IMR-90 (cell line): ENCODE data around the gene GRIN2A. TPM values are rescaled to one million over a fixed set of nuclear protein-coding genes. Genes with fewer than 3 reads are reported as not detected.

Experiments used
- ATAC-seq: fragments of 200-7000 bp; cut with Tn5 transposase; 2 replicates; pipeline ENCODE4 v1.9.1; 2020; ENCODE audit warnings: low read depth, mild to moderate bottlenecking, moderate library complexity
- BruUV-seq: library from RNA; stranded (reverse); fragments of 400-500 nt; replicated peaks from 2 replicates; lab custom pipeline; 2021; lab: Mats Ljungman, UMichigan
- CTCF ChIA-PET: fragments of 300-600 bp; formaldehyde crosslinking; extraction: SDS; loops from one replicate; lab custom pipeline; 2021; ENCODE audit warnings: antibody characterized with exemption; lab: Yijun Ruan, JAX
- POLR2A ChIA-PET: fragments of 300-600 bp; sonication (Branson Sonifier 250); formaldehyde crosslinking; loops from one replicate; lab custom pipeline; 2022; ENCODE audit warnings: antibody characterized with exemption; ENCODE audit not compliant: unreplicated experiment; lab: Charles Lee
- DNase-seq: peaks from one replicate; pipeline ENCODE4 v3.0.0; 2013
- H2AFZ ChIP-seq: replicated peaks from 2 replicates; pipeline ENCODE3; 2013; ENCODE audit warnings: low read length, mild to moderate bottlenecking; ENCODE audit not compliant: poor library complexity
- H2AK5ac ChIP-seq: 2 replicates; pipeline ENCODE4 v1.6.1; 2013; ENCODE audit warnings: low read depth, low read length, inconsistent platforms
- H2AK9ac ChIP-seq: replicated peaks from 2 replicates; pipeline ENCODE3; 2013; ENCODE audit warnings: mild to moderate bottlenecking, low read depth, low read length, moderate library complexity; ENCODE audit not compliant: poor library complexity
- H2BK120ac ChIP-seq: 2 replicates; pipeline ENCODE4 v1.6.1; 2013; ENCODE audit warnings: low read depth, low read length, inconsistent platforms
- H2BK15ac ChIP-seq: 3 replicates; pipeline ENCODE4 v1.6.1; 2013; ENCODE audit warnings: low read depth, low read length, inconsistent platforms
- H2BK20ac ChIP-seq: 2 replicates; pipeline ENCODE4 v1.6.1; 2013; ENCODE audit warnings: low read depth, mild to moderate bottlenecking, inconsistent platforms, low read length, moderate library complexity
- H2BK5ac ChIP-seq: 2 replicates; pipeline ENCODE4 v1.6.1; 2013; ENCODE audit warnings: mild to moderate bottlenecking, low read depth, low read length, inconsistent platforms; ENCODE audit not compliant: poor library complexity, severe bottlenecking
- H3K14ac ChIP-seq: replicated peaks from 2 replicates; pipeline ENCODE4 v1.6.1; 2013; ENCODE audit warnings: low read depth, low read length, inconsistent platforms
- H3K18ac ChIP-seq: 2 replicates; pipeline ENCODE4 v1.6.1; 2013; ENCODE audit warnings: low read depth, low read length, control low read depth
- H3K23ac ChIP-seq: 2 replicates; pipeline ENCODE4 v1.6.1; 2013; ENCODE audit warnings: low read depth, low read length, inconsistent platforms
- H3K27ac ChIP-seq: 2 replicates; pipeline ENCODE4 v1.5.1; 2013; ENCODE audit warnings: mild to moderate bottlenecking, control low read depth, low read length; ENCODE audit not compliant: insufficient read depth
- H3K27me3 ChIP-seq: 2 replicates; pipeline ENCODE4 v1.6.1; 2013; ENCODE audit warnings: low read length; ENCODE audit not compliant: control insufficient read depth, insufficient read depth
- H3K36me3 ChIP-seq: 2 replicates; pipeline ENCODE4 v1.6.1; 2013; ENCODE audit warnings: low read length, mixed read lengths; ENCODE audit not compliant: control insufficient read depth, insufficient read depth
- H3K4ac ChIP-seq: 2 replicates; pipeline ENCODE4 v1.6.1; 2013; ENCODE audit warnings: low read depth, low read length, inconsistent platforms
- H3K4me1 ChIP-seq: 2 replicates; pipeline ENCODE4 v1.6.1; 2013; ENCODE audit warnings: low read length, mixed read lengths; ENCODE audit not compliant: control insufficient read depth, insufficient read depth
- H3K4me2 ChIP-seq: 2 replicates; pipeline ENCODE4 v1.6.1; 2013; ENCODE audit warnings: low read depth, mild to moderate bottlenecking, control low read depth, low read length, moderate library complexity
- H3K4me3 ChIP-seq: 2 replicates; pipeline ENCODE4 v1.5.1; 2013; ENCODE audit warnings: low read depth, mild to moderate bottlenecking, control low read depth, low read length, moderate library complexity; ENCODE audit not compliant: insufficient read depth
- H3K56ac ChIP-seq: 2 replicates; pipeline ENCODE4 v1.6.1; 2013; ENCODE audit warnings: low read length, inconsistent platforms; ENCODE audit not compliant: insufficient read depth; ENCODE audit errors: extremely low read depth
- H3K79me1 ChIP-seq, 2 experiments: 2 replicates each; pipeline ENCODE4 v1.6.1; 2013; ENCODE audit warnings: low read length in 2 of 2, inconsistent platforms in 1 of 2, low read depth in 1 of 2
- H3K9ac ChIP-seq: 2 replicates; pipeline ENCODE4 v1.6.1; 2013; ENCODE audit warnings: low read depth, low read length, control low read depth
- H3K9me1 ChIP-seq: 2 replicates; pipeline ENCODE4 v1.6.1; 2013; ENCODE audit warnings: low read length, inconsistent platforms; ENCODE audit not compliant: insufficient read depth
- H3K9me3 ChIP-seq: 2 replicates; pipeline ENCODE4 v1.6.1; 2013; ENCODE audit warnings: low read length; ENCODE audit not compliant: control insufficient read depth, insufficient read depth
- H4K20me1 ChIP-seq: 2 replicates; pipeline ENCODE4 v1.6.1; 2013; ENCODE audit warnings: low read length, inconsistent platforms; ENCODE audit not compliant: insufficient read depth
- H4K5ac ChIP-seq: 2 replicates; pipeline ENCODE4 v1.6.1; 2013; ENCODE audit warnings: mild to moderate bottlenecking, low read depth, low read length, control low read depth
- H4K8ac ChIP-seq, 2 experiments: 2 replicates each; pipeline ENCODE4 v1.6.1; 2013; ENCODE audit warnings: low read depth in 2 of 2, low read length in 2 of 2, control low read depth in 1 of 2, inconsistent platforms in 1 of 2
- H4K91ac ChIP-seq: 2 replicates; pipeline ENCODE4 v1.6.1; 2013; ENCODE audit warnings: low read depth, low read length, inconsistent platforms; ENCODE audit not compliant: insufficient read depth
- BHLHE40 ChIP-seq: fragments of 150-350 bp; IDR thresholded peaks from 2 replicates; pipeline ENCODE4 v1.6.1; 2016; ENCODE audit warnings: mild to moderate bottlenecking, low read depth, low read length
- CEBPB ChIP-seq: IDR thresholded peaks from 2 replicates; pipeline ENCODE4 v1.6.1; 2012; ENCODE audit warnings: low read depth, low read length, improper control_type of control experiment
- CHD1 ChIP-seq: IDR thresholded peaks from 2 replicates; pipeline ENCODE4 v1.6.1; 2012; ENCODE audit warnings: low read depth, low read length, improper control_type of control experiment
- FOS ChIP-seq: fragments of 150-350 bp; IDR thresholded peaks from 2 replicates; pipeline ENCODE4 v1.6.1; 2016; ENCODE audit warnings: low read depth, low read length
- MAFK ChIP-seq: IDR thresholded peaks from 2 replicates; pipeline ENCODE4 v1.6.1; 2012; ENCODE audit warnings: low read depth, low read length, improper control_type of control experiment
- MAZ ChIP-seq: IDR thresholded peaks from 2 replicates; pipeline ENCODE4 v1.6.1; 2012; ENCODE audit warnings: low read depth, mild to moderate bottlenecking, low read length, improper control_type of control experiment, moderate library complexity, borderline replicate concordance
- MXI1 ChIP-seq: IDR thresholded peaks from 2 replicates; pipeline ENCODE4 v1.6.1; 2012; ENCODE audit warnings: low read depth, mild to moderate bottlenecking, low read length, moderate library complexity, borderline replicate concordance
- RAD21 ChIP-seq: IDR thresholded peaks from 2 replicates; pipeline ENCODE4 v1.6.1; 2012; ENCODE audit warnings: low read length, improper control_type of control experiment
- RCOR1 ChIP-seq: IDR thresholded peaks from 2 replicates; pipeline ENCODE4 v1.6.1; 2012; ENCODE audit warnings: mild to moderate bottlenecking, low read length, improper control_type of control experiment; ENCODE audit not compliant: insufficient replicate concordance
- RFX5 ChIP-seq: IDR thresholded peaks from 2 replicates; pipeline ENCODE4 v1.8.0; 2012; ENCODE audit warnings: low read depth, mild to moderate bottlenecking, low read length, moderate library complexity
- SMC3 ChIP-seq: fragments of 150-350 bp; IDR thresholded peaks from 2 replicates; pipeline ENCODE4 v1.6.1; 2016; ENCODE audit warnings: low read depth, mild to moderate bottlenecking, antibody characterized with exemption, low read length, moderate library complexity
- WGBS, 2 experiments: methylation state at CpG; one replicate each; pipeline versions ENCODE4 v1.1.5 to v1.1.7; 2013; ENCODE audit warnings: missing lambda C conversion rate in 2 of 2; ENCODE audit not compliant: insufficient read length in 1 of 2; ENCODE audit errors: extremely low coverage in 2 of 2; 5-methylcytosine and 5-hydroxymethylcytosine counted together
- dilution Hi-C: fragments of 300-500 bp; cut with HindIII; formaldehyde crosslinking; loops from one replicate; pipeline ENCODE4 v1.14.3; 2018; ENCODE audit warnings: low sequenced_read_pairs; ENCODE audit not compliant: unreplicated experiment
- in situ Hi-C: fragments of 300-500 bp; cut with MboI; formaldehyde crosslinking; loops from 3 replicates; pipeline ENCODE4 v1.14.3; 2019; ENCODE audit warnings: low sequenced_read_pairs, inconsistent platforms, mixed read lengths
- intact Hi-C: fragments of 100-400 bp; cut with micrococcal nuclease; formaldehyde crosslinking; loops from 2 replicates; pipeline ENCODE4 v1.10.0; 2022
- polyA plus RNA-seq, 3 experiments: library from polyadenylated mRNA; depleted of rRNA; stranded (reverse); fragments of >200 nt; gene quantifications; 2 replicates each; pipeline ENCODE4 v1.2.3, GENCODE V29; 2012; ENCODE audit warnings: low replicate concordance in 1 of 3
- total RNA-seq: library from RNA; depleted of rRNA; stranded (reverse); fragments of >200 nt; gene quantifications from 2 replicates; pipeline ENCODE4 v1.2.3, GENCODE V29; 2012
- TF ChIP-seq, protein P1 (sequence below): fragments of 150-350 bp; IDR thresholded peaks from 2 replicates; pipeline ENCODE4 v1.6.1; 2017; ENCODE audit warnings: mild to moderate bottlenecking, antibody characterized with exemption, low read length, low read depth
- TF ChIP-seq, protein P2 (sequence below): conservative IDR thresholded peaks from 2 replicates; pipeline ENCODE4 v1.5.1; 2012; ENCODE audit warnings: mild to moderate bottlenecking, low read depth, low read length, improper control_type of control experiment
- TF ChIP-seq, protein P3 (sequence below): fragments of 150-350 bp; IDR thresholded peaks from 2 replicates; pipeline ENCODE4 v1.6.1; 2016; ENCODE audit warnings: low read depth, mild to moderate bottlenecking, low read length, moderate library complexity, borderline replicate concordance

The GRIN2A gene
- total and polyA plus RNA-seq, 2 of the 4 experiments (the other 2 are of a cell fraction), result under 0.01 TPM; not detected in 1

DNA sequence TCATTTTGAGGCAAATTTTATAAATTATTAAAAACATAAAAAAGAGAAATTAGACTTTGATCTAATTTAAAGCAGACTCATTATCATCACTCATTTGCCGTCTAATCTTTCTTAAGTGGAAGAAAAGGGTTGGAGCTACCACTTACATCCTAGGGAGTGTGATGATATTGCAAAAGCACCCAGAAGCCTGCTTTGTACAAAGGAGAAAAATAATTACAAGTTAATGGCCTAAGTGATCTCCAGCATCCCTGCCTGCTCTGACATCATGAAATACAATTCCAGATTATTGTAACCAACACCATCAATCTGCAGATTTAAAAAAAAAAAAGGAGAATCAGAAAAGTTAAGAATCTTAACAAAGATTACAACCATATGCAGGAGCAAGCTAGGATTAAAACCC is 260.2 kb downstream of the GRIN2A start:
- no peaks in the 10 kb centered on the region for H3K4me1 ChIP-seq
- WGBS, 2 experiments, result no CpG with 5 or more reads among the region's 1 CpG
- H2AK5ac ChIP-seq, result no peak overlapping the region
- TF ChIP-seq FOS, result no peak
- no peak for TF ChIP-seq MAZ
- no peak for TF ChIP-seq MAFK
- TF ChIP-seq CEBPB, result no peak
- TF ChIP-seq SMC3, result no peak
- TF ChIP-seq, protein P1, sequence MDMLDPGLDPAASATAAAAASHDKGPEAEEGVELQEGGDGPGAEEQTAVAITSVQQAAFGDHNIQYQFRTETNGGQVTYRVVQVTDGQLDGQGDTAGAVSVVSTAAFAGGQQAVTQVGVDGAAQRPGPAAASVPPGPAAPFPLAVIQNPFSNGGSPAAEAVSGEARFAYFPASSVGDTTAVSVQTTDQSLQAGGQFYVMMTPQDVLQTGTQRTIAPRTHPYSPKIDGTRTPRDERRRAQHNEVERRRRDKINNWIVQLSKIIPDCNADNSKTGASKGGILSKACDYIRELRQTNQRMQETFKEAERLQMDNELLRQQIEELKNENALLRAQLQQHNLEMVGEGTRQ, result no peak
- no peak for TF ChIP-seq RFX5
- no peak for TF ChIP-seq RCOR1
- TF ChIP-seq, protein P2, sequence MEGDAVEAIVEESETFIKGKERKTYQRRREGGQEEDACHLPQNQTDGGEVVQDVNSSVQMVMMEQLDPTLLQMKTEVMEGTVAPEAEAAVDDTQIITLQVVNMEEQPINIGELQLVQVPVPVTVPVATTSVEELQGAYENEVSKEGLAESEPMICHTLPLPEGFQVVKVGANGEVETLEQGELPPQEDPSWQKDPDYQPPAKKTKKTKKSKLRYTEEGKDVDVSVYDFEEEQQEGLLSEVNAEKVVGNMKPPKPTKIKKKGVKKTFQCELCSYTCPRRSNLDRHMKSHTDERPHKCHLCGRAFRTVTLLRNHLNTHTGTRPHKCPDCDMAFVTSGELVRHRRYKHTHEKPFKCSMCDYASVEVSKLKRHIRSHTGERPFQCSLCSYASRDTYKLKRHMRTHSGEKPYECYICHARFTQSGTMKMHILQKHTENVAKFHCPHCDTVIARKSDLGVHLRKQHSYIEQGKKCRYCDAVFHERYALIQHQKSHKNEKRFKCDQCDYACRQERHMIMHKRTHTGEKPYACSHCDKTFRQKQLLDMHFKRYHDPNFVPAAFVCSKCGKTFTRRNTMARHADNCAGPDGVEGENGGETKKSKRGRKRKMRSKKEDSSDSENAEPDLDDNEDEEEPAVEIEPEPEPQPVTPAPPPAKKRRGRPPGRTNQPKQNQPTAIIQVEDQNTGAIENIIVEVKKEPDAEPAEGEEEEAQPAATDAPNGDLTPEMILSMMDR, result no peak
- no peak for TF ChIP-seq RAD21
- no peak for TF ChIP-seq CHD1
- TF ChIP-seq MXI1, result no peak
- no peak for TF ChIP-seq BHLHE40
- TF ChIP-seq, protein P3, sequence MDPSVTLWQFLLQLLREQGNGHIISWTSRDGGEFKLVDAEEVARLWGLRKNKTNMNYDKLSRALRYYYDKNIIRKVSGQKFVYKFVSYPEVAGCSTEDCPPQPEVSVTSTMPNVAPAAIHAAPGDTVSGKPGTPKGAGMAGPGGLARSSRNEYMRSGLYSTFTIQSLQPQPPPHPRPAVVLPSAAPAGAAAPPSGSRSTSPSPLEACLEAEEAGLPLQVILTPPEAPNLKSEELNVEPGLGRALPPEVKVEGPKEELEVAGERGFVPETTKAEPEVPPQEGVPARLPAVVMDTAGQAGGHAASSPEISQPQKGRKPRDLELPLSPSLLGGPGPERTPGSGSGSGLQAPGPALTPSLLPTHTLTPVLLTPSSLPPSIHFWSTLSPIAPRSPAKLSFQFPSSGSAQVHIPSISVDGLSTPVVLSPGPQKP, result no peak
- no TSS peak for BruUV-seq
- H3K9ac ChIP-seq, result no peak overlapping the region
- H2BK5ac ChIP-seq, result no peak overlapping the region
- ChIA-PET POLR2A (no interaction called here), CTCF (no interaction called here)
- H3K18ac ChIP-seq, result no peak overlapping the region
- no peak overlapping the region for H3K4ac ChIP-seq
- H2BK15ac ChIP-seq, result no peak overlapping the region
- no peaks in the 10 kb centered on the region for H3K27me3 ChIP-seq
- no peak overlapping the region for H2BK20ac ChIP-seq
- no peaks in the 10 kb centered on the region for H3K79me1 ChIP-seq
- H3K4me2 ChIP-seq, result no peak overlapping the region
- intact Hi-C loops, result no loop called here
- H3K36me3 ChIP-seq, result no peaks in the 10 kb centered on the region
- H3K14ac ChIP-seq, result no peak overlapping the region
- H2AK9ac ChIP-seq, result no peak overlapping the region
- H3K9me3 ChIP-seq, result 0 out of 2 replicates have a peak, but pooled peaks cover 4% of the 10 kb centered on the region
- ATAC-seq (no peak), DNase-seq (no peak)
- no peak overlapping the region for H3K23ac ChIP-seq
- no peak overlapping the region for H3K27ac ChIP-seq
- no peak overlapping the region for H3K56ac ChIP-seq
- H4K20me1 ChIP-seq, result no peaks in the 10 kb centered on the region
- in situ Hi-C loops, result no loop called here
- H2AFZ ChIP-seq, result no peak overlapping the region
- no peaks in the 10 kb centered on the region for H3K9me1 ChIP-seq
- no peak overlapping the region for H4K5ac ChIP-seq
- no peak overlapping the region for H4K91ac ChIP-seq
- no peak overlapping the region for H2BK120ac ChIP-seq
- dilution Hi-C loops, result no loop called here
- no peak overlapping the region for H3K4me3 ChIP-seq
- no peak overlapping the region for H4K8ac ChIP-seq
